Measurements from ENCODE around the gene CCDC102B.

CCDC102B gene

DNA sequence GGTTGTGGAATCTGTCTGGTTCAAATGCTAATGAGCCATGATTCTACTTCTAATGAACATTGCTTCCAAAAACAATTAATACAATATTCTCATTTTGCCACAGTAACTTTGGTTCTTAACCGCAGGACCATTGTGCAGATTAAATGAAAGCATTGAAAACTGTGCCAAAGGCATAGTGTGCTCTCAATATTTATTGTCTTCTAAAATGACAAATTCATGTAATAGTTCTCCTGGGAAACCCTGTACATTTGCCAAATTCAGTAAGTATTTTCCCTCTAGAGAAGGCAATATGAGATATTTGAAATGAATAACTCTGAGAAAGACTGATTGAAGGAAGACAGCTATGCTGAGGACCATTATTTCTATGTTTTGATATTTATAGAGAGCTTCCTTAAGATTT, 246.3 kb downstream of the CCDC102B start:
- H2BK120ac ChIP-seq (ENCODE audit: insufficient read depth, low read length, poor library complexity), result no peak overlapping the region
- no peaks in the 10 kb centered on the region for H3K9me3 ChIP-seq (ENCODE audit: insufficient read depth, low read depth, low read length)
- H2AFZ ChIP-seq (ENCODE audit: insufficient read depth, low read length, poor library complexity), result no peak overlapping the region
- H3K14ac ChIP-seq (ENCODE audit: low read length), result no peak overlapping the region
- WGBS (ENCODE audit: extremely low coverage, insufficient coverage, insufficient read length), result no CpG with 5 or more reads among the region's 1 CpG
- no peak overlapping the region for H3K4ac ChIP-seq (ENCODE audit: low read depth, low read length)
- no peak overlapping the region for H4K8ac ChIP-seq (ENCODE audit: low read depth, low read length)
- H3K18ac ChIP-seq (ENCODE audit: low read length), result no peak overlapping the region
- no peaks in the 10 kb centered on the region for H3K79me2 ChIP-seq (ENCODE audit: control insufficient read depth, insufficient read depth, low read length, poor library complexity)
- H3K23ac ChIP-seq (ENCODE audit: low read length), result no peak overlapping the region
- H3K36me3 ChIP-seq (ENCODE audit: control insufficient read depth in 1 of 2, insufficient read depth in 2 of 2, low read length in 2 of 2), result no peaks in the 10 kb centered on the region
- no peak overlapping the region for H2BK12ac ChIP-seq (ENCODE audit: low read length)
- H3K27ac ChIP-seq (ENCODE audit: low read depth, low read length), result no peak overlapping the region
- H3K79me1 ChIP-seq (ENCODE audit: low read length), result no peaks in the 10 kb centered on the region
- H3K9ac ChIP-seq (ENCODE audit: low read length), result no peak overlapping the region
- H3K4me2 ChIP-seq (ENCODE audit: low read length), result no peak overlapping the region
- DNase-seq, result no peak
- no peak overlapping the region for H4K12ac ChIP-seq (ENCODE audit: low read depth, low read length)
- no peak overlapping the region for H2AK5ac ChIP-seq (ENCODE audit: low read length)
- H2BK5ac ChIP-seq (ENCODE audit: low read depth, low read length, poor library complexity), result no peak overlapping the region
- H3K27me3 ChIP-seq (ENCODE audit: insufficient read depth, low read length), result no peaks in the 10 kb centered on the region
- no peak overlapping the region for H3K4me3 ChIP-seq (ENCODE audit: low read depth, low read length)
- no peak overlapping the region for H4K91ac ChIP-seq (ENCODE audit: low read depth, low read length)
- no peaks in the 10 kb centered on the region for H3K4me1 ChIP-seq (ENCODE audit: control insufficient read depth in 1 of 2, insufficient read depth in 2 of 2, low read length in 2 of 2)

DNA sequence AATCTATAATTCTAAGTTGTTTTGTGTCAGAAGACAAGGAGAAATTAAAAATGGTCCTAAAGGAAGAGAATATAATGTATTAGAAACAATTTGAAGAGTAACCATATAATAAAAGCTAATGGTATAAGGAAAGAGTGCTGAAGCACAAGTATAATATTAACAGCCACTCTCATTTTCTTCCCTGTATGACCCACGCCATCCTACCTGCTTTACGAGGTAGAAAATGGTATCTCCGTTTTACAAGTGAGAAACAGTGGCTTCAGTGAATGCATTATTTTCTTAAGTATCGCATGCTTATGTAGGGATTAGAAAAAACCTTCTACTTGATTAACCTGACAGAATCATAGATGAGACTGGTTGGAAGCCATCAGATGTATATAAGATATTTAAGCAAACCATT, 266.2 kb downstream of the CCDC102B start:
- no peak overlapping the region for H4K8ac ChIP-seq (ENCODE audit: low read depth, low read length)
- no peaks in the 10 kb centered on the region for H3K9me3 ChIP-seq (ENCODE audit: insufficient read depth, low read depth, low read length)
- H3K27ac ChIP-seq (ENCODE audit: low read depth, low read length), result no peak overlapping the region
- H3K4me2 ChIP-seq (ENCODE audit: low read length), result no peak overlapping the region
- H2AFZ ChIP-seq (ENCODE audit: insufficient read depth, low read length, poor library complexity), result no peak overlapping the region
- no peak overlapping the region for H2BK120ac ChIP-seq (ENCODE audit: insufficient read depth, low read length, poor library complexity)
- no peak overlapping the region for H3K9ac ChIP-seq (ENCODE audit: low read length)
- H3K14ac ChIP-seq (ENCODE audit: low read length), result no peak overlapping the region
- H3K36me3 ChIP-seq (ENCODE audit: control insufficient read depth in 1 of 2, insufficient read depth in 2 of 2, low read length in 2 of 2), result no peaks in the 10 kb centered on the region
- DNase-seq, result no peak
- H3K4ac ChIP-seq (ENCODE audit: low read depth, low read length), result no peak overlapping the region
- no peak overlapping the region for H4K91ac ChIP-seq (ENCODE audit: low read depth, low read length)
- no peak overlapping the region for H4K12ac ChIP-seq (ENCODE audit: low read depth, low read length)
- H2AK5ac ChIP-seq (ENCODE audit: low read length), result no peak overlapping the region
- no peaks in the 10 kb centered on the region for H3K79me2 ChIP-seq (ENCODE audit: control insufficient read depth, insufficient read depth, low read length, poor library complexity)
- no peak overlapping the region for H3K4me3 ChIP-seq (ENCODE audit: low read depth, low read length)
- H3K18ac ChIP-seq (ENCODE audit: low read length), result no peak overlapping the region
- no peak overlapping the region for H3K23ac ChIP-seq (ENCODE audit: low read length)
- no peak overlapping the region for H2BK5ac ChIP-seq (ENCODE audit: low read depth, low read length, poor library complexity)
- no peak overlapping the region for H2BK12ac ChIP-seq (ENCODE audit: low read length)
- H3K4me1 ChIP-seq (ENCODE audit: control insufficient read depth in 1 of 2, insufficient read depth in 2 of 2, low read length in 2 of 2), result no peaks in the 10 kb centered on the region
- H3K27me3 ChIP-seq (ENCODE audit: insufficient read depth, low read length), result no peaks in the 10 kb centered on the region
- WGBS (ENCODE audit: extremely low coverage, insufficient coverage, insufficient read length), result no CpG with 5 or more reads among the region's 4 CpGs
- no peaks in the 10 kb centered on the region for H3K79me1 ChIP-seq (ENCODE audit: low read length)

DNA sequence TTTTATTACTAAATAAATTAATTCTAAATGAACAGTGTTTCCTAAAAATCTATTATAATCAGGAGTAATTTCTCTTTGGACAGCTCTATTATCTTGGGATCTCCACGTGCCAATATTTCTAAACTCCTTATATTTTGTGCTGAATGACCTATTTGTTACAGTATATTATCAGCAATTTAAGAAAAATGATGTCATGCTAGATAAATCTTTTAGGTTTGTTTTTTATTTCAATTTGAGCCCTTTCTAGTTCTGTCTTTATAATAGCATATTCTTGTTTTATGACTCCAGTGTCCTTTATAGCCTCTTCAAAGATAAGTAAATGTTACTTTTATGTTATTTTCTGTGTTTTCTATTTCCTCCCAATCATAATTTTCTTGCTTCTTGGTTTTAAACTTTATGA, 269.2 kb downstream of the CCDC102B start:
- H3K4me1 ChIP-seq (ENCODE audit: control insufficient read depth in 1 of 2, insufficient read depth in 2 of 2, low read length in 2 of 2), result no peaks in the 10 kb centered on the region
- WGBS (ENCODE audit: extremely low coverage, insufficient coverage, insufficient read length), result no CpG with 5 or more reads among the region's 1 CpG
- no peak overlapping the region for H3K27ac ChIP-seq (ENCODE audit: low read depth, low read length)
- H2BK12ac ChIP-seq (ENCODE audit: low read length), result no peak overlapping the region
- no peak overlapping the region for H3K4me3 ChIP-seq (ENCODE audit: low read depth, low read length)
- no peak overlapping the region for H3K9ac ChIP-seq (ENCODE audit: low read length)
- no peak overlapping the region for H2AFZ ChIP-seq (ENCODE audit: insufficient read depth, low read length, poor library complexity)
- H3K36me3 ChIP-seq (ENCODE audit: control insufficient read depth in 1 of 2, insufficient read depth in 2 of 2, low read length in 2 of 2), result no peaks in the 10 kb centered on the region
- H4K12ac ChIP-seq (ENCODE audit: low read depth, low read length), result no peak overlapping the region
- no peak overlapping the region for H4K8ac ChIP-seq (ENCODE audit: low read depth, low read length)
- H3K4me2 ChIP-seq (ENCODE audit: low read length), result no peak overlapping the region
- H3K18ac ChIP-seq (ENCODE audit: low read length), result no peak overlapping the region
- H3K14ac ChIP-seq (ENCODE audit: low read length), result no peak overlapping the region
- H2BK5ac ChIP-seq (ENCODE audit: low read depth, low read length, poor library complexity), result no peak overlapping the region
- H4K91ac ChIP-seq (ENCODE audit: low read depth, low read length), result no peak overlapping the region
- H3K79me2 ChIP-seq (ENCODE audit: control insufficient read depth, insufficient read depth, low read length, poor library complexity), result no peaks in the 10 kb centered on the region
- no peaks in the 10 kb centered on the region for H3K9me3 ChIP-seq (ENCODE audit: insufficient read depth, low read depth, low read length)
- H3K27me3 ChIP-seq (ENCODE audit: insufficient read depth, low read length), result no peaks in the 10 kb centered on the region
- H2BK120ac ChIP-seq (ENCODE audit: insufficient read depth, low read length, poor library complexity), result no peak overlapping the region
- no peak overlapping the region for H3K4ac ChIP-seq (ENCODE audit: low read depth, low read length)
- no peaks in the 10 kb centered on the region for H3K79me1 ChIP-seq (ENCODE audit: low read length)
- H3K23ac ChIP-seq (ENCODE audit: low read length), result no peak overlapping the region
- no peak overlapping the region for H2AK5ac ChIP-seq (ENCODE audit: low read length)
- DNase-seq, result no peak

DNA sequence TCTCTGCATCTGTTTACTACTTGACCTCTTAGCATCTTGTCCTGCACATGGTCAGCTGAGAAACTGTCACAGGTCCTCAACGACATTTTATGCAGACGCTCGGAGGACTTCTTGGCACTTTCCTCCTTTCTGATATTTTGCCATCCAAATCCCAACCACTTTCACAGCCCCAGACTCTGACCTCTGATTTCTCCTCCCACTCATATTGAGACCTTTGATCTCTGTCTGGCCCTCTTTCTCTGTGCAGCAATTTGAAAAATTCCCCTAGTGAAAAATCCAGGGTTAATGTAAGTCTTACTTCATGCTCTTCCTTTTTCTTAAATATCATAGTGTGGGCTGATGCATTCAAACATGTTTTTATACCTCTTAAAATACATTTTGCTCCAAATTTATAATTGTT, 273.8 kb downstream of the CCDC102B start:
- no peaks in the 10 kb centered on the region for H3K79me1 ChIP-seq (ENCODE audit: low read length)
- no peak overlapping the region for H4K12ac ChIP-seq (ENCODE audit: low read depth, low read length)
- H3K4me3 ChIP-seq (ENCODE audit: low read depth, low read length), result no peak overlapping the region
- H3K9ac ChIP-seq (ENCODE audit: low read length), result no peak overlapping the region
- H2BK12ac ChIP-seq (ENCODE audit: low read length), result no peak overlapping the region
- H3K36me3 ChIP-seq (ENCODE audit: control insufficient read depth in 1 of 2, insufficient read depth in 2 of 2, low read length in 2 of 2), result no peaks in the 10 kb centered on the region
- H4K91ac ChIP-seq (ENCODE audit: low read depth, low read length), result no peak overlapping the region
- no peak overlapping the region for H2BK120ac ChIP-seq (ENCODE audit: insufficient read depth, low read length, poor library complexity)
- H3K4me1 ChIP-seq (ENCODE audit: control insufficient read depth in 1 of 2, insufficient read depth in 2 of 2, low read length in 2 of 2), result no peaks in the 10 kb centered on the region
- H3K79me2 ChIP-seq (ENCODE audit: control insufficient read depth, insufficient read depth, low read length, poor library complexity), result no peaks in the 10 kb centered on the region
- H3K4me2 ChIP-seq (ENCODE audit: low read length), result no peak overlapping the region
- H3K18ac ChIP-seq (ENCODE audit: low read length), result no peak overlapping the region
- H2AK5ac ChIP-seq (ENCODE audit: low read length), result no peak overlapping the region
- no peak overlapping the region for H2AFZ ChIP-seq (ENCODE audit: insufficient read depth, low read length, poor library complexity)
- H3K23ac ChIP-seq (ENCODE audit: low read length), result no peak overlapping the region
- WGBS (ENCODE audit: extremely low coverage, insufficient coverage, insufficient read length), result no CpG with 5 or more reads among the region's 3 CpGs
- H2BK5ac ChIP-seq (ENCODE audit: low read depth, low read length, poor library complexity), result no peak overlapping the region
- no peak overlapping the region for H3K14ac ChIP-seq (ENCODE audit: low read length)
- no peak for DNase-seq
- H3K27ac ChIP-seq (ENCODE audit: low read depth, low read length), result no peak overlapping the region
- H3K4ac ChIP-seq (ENCODE audit: low read depth, low read length), result no peak overlapping the region
- no peaks in the 10 kb centered on the region for H3K27me3 ChIP-seq (ENCODE audit: insufficient read depth, low read length)
- H4K8ac ChIP-seq (ENCODE audit: low read depth, low read length), result no peak overlapping the region
- H3K9me3 ChIP-seq (ENCODE audit: insufficient read depth, low read depth, low read length), result no peaks in the 10 kb centered on the region

All from trophoblast cell (in vitro differentiated cells and primary cell).